Measurements from ENCODE around the gene USP22.

DNA sequence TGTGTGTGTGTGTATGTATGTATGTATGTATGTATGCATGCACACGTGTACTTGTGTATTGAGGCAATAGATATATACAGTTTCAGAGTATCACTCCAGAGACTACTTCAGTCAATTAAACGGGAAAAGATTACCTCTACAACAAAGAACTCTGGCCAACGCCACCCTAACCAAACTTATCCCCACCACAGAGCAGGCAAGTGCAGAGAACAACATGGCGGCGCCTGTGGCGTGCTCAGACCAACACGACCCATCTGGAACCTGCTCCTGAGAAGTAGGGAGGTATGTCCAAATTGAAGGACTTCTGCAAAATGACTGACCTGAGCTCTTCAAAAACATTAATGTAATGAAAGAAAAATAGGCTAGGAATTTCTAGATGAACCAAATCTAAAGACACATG, 12.4 kb downstream of the USP22 start:
- TF ChIP-seq POLR2A (IDR thresholded peaks at IDR 0.05; ENCODE audit: low read depth, low read length) (no peak), POLR2AphosphoS5 (IDR thresholded peaks at IDR 0.05; ENCODE audit: low read depth, low read length) (no peak), TAF1 (IDR thresholded peaks at IDR 0.05; ENCODE audit: borderline replicate concordance, low read depth, low read length) (no peak)

Measured in GM12892 (cell line).